Measurements from ENCODE around the gene IPO5.

- TF ChIP-seq, protein P1, sequence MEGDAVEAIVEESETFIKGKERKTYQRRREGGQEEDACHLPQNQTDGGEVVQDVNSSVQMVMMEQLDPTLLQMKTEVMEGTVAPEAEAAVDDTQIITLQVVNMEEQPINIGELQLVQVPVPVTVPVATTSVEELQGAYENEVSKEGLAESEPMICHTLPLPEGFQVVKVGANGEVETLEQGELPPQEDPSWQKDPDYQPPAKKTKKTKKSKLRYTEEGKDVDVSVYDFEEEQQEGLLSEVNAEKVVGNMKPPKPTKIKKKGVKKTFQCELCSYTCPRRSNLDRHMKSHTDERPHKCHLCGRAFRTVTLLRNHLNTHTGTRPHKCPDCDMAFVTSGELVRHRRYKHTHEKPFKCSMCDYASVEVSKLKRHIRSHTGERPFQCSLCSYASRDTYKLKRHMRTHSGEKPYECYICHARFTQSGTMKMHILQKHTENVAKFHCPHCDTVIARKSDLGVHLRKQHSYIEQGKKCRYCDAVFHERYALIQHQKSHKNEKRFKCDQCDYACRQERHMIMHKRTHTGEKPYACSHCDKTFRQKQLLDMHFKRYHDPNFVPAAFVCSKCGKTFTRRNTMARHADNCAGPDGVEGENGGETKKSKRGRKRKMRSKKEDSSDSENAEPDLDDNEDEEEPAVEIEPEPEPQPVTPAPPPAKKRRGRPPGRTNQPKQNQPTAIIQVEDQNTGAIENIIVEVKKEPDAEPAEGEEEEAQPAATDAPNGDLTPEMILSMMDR (IDR thresholded peaks at IDR 0.05; ENCODE audit: low read length) = no peak
- TF ChIP-seq EZH2 (IDR thresholded peaks at IDR 0.05; ENCODE audit: borderline replicate concordance, low read length) = no peak
Measured at GRCh38 chr13:98069985-98070384, 116.5 kb downstream of the IPO5 start.
